Measurements from ENCODE around the gene VMP1.

The VMP1 gene

DNA sequence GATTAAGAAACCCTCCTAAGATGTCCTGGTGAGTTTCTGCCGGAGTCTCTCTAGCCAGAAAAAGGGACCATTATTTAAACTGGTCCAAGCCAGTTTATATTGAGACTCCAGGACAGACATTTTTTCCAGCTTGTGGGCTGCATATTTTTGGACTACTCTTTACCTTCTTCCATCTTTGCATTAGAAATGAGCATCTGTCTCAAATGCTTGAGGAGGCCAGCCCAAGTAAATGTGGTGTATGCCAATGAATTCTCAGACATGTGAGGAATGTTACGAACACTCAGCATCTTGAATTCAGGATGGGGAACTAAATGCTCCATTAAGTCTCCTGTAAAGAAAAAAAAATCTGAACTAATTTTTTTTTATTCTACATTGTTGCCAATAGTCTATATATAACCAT, 166.9 kb downstream of the VMP1 start:
- H4K20me1 ChIP-seq (ENCODE audit: control insufficient read depth, insufficient read depth, low read depth, low read length), result no peaks in the 10 kb centered on the region
- H3K36me3 ChIP-seq (ENCODE audit: control insufficient read depth, low read length), result peaks cover 20% of the 10 kb centered on the region

GRCh38 chr17:59876107-59876506, 168.7 kb downstream of the VMP1 start:
- Histone ChIP-seq H3K36me3 (ENCODE audit: control insufficient read depth, low read length) (peaks cover 24% of the 10 kb centered on the region), H3K9me2 (replicated peaks; ENCODE audit: control insufficient read depth, low read length) (no peaks in the 10 kb centered on the region), H3K4me2 (ENCODE audit: low read length) (no peak overlapping the region), H3K4me1 (ENCODE audit: control insufficient read depth, low read length) (no peaks in the 10 kb centered on the region), H4K20me1 (ENCODE audit: control insufficient read depth, insufficient read depth, low read depth, low read length) (no peaks in the 10 kb centered on the region), H3K4me3 (ENCODE audit: low read length) (no peak overlapping the region), H3K79me2 (ENCODE audit: control insufficient read depth, low read length) (no peaks in the 10 kb centered on the region), H3K9me3 (ENCODE audit: control insufficient read depth, insufficient read depth, low read length) (no peaks in the 10 kb centered on the region), H3K27ac (ENCODE audit: low read depth, low read length) (no peak overlapping the region), H3K27me3 (ENCODE audit: control insufficient read depth, low read length) (no peaks in the 10 kb centered on the region), H3F3A (ENCODE audit: control insufficient read depth, insufficient read depth) (0 out of 2 replicates have a peak, but pooled peaks cover 2% of the 10 kb centered on the region)
- no peak for TF ChIP-seq EZH2phosphoT487 (IDR thresholded peaks at IDR 0.05; ENCODE audit: borderline replicate concordance, low read length)
- TF ChIP-seq CTCF (IDR thresholded peaks at IDR 0.05; ENCODE audit: low read depth, low read length, poor library complexity, severe bottlenecking), result no peak

More for the DNA sequence above, 166.9 kb downstream of the VMP1 start:
- Histone ChIP-seq H3K9me3 (ENCODE audit: control insufficient read depth, insufficient read depth, low read length) (no peaks in the 10 kb centered on the region), H3K9me2 (replicated peaks; ENCODE audit: control insufficient read depth, low read length) (no peaks in the 10 kb centered on the region), H3K4me1 (ENCODE audit: control insufficient read depth, low read length) (peaks cover 6% of the 10 kb centered on the region), H3K4me2 (ENCODE audit: low read length) (no peak overlapping the region), H3K79me2 (ENCODE audit: control insufficient read depth, low read length) (no peaks in the 10 kb centered on the region), H3K27ac (ENCODE audit: low read depth, low read length) (no peak overlapping the region), H3K4me3 (ENCODE audit: low read length) (no peak overlapping the region), H3K27me3 (ENCODE audit: control insufficient read depth, low read length) (no peaks in the 10 kb centered on the region), H3F3A (ENCODE audit: control insufficient read depth, insufficient read depth) (0 out of 2 replicates have a peak, but pooled peaks cover 2% of the 10 kb centered on the region)
- TF ChIP-seq EZH2phosphoT487 (IDR thresholded peaks at IDR 0.05; ENCODE audit: borderline replicate concordance, low read length) (no peak), CTCF (IDR thresholded peaks at IDR 0.05; ENCODE audit: low read depth, low read length, poor library complexity, severe bottlenecking) (no peak)

GRCh38 chr17:59877965-59878364, 170.5 kb downstream of the VMP1 start:
- TF ChIP-seq EZH2phosphoT487 (IDR thresholded peaks at IDR 0.05; ENCODE audit: borderline replicate concordance, low read length) (no peak), CTCF (IDR thresholded peaks at IDR 0.05; ENCODE audit: low read depth, low read length, poor library complexity, severe bottlenecking) (no peak)
- Histone ChIP-seq H3K4me3 (ENCODE audit: low read length) (no peak overlapping the region), H3K4me1 (ENCODE audit: control insufficient read depth, low read length) (no peaks in the 10 kb centered on the region), H3K9me2 (replicated peaks; ENCODE audit: control insufficient read depth, low read length) (no peaks in the 10 kb centered on the region), H3K4me2 (ENCODE audit: low read length) (no peak overlapping the region), H3K79me2 (ENCODE audit: control insufficient read depth, low read length) (no peaks in the 10 kb centered on the region), H3K36me3 (ENCODE audit: control insufficient read depth, low read length) (peaks cover 27% of the 10 kb centered on the region), H4K20me1 (ENCODE audit: control insufficient read depth, insufficient read depth, low read depth, low read length) (no peaks in the 10 kb centered on the region), H3K9me3 (ENCODE audit: control insufficient read depth, insufficient read depth, low read length) (no peaks in the 10 kb centered on the region), H3K27ac (ENCODE audit: low read depth, low read length) (no peak overlapping the region), H3K27me3 (ENCODE audit: control insufficient read depth, low read length) (no peaks in the 10 kb centered on the region), H3F3A (ENCODE audit: control insufficient read depth, insufficient read depth) (0 out of 2 replicates have a peak, but pooled peaks cover 2% of the 10 kb centered on the region)
